GM21423 (cell line): Measurements from ENCODE around the gene VAC14.
A peak's percentile ranks its signal among the peaks of the same experiment; 100 is the strongest.

Source experiments
- ATAC-seq: cut with Tn5 transposase; IDR thresholded peaks from one replicate; pipeline ENCODE4 v1.9.1; 2021; ENCODE audit warnings: mild to moderate bottlenecking, moderate library complexity; ENCODE audit not compliant: unreplicated experiment

VAC14 gene

DNA sequence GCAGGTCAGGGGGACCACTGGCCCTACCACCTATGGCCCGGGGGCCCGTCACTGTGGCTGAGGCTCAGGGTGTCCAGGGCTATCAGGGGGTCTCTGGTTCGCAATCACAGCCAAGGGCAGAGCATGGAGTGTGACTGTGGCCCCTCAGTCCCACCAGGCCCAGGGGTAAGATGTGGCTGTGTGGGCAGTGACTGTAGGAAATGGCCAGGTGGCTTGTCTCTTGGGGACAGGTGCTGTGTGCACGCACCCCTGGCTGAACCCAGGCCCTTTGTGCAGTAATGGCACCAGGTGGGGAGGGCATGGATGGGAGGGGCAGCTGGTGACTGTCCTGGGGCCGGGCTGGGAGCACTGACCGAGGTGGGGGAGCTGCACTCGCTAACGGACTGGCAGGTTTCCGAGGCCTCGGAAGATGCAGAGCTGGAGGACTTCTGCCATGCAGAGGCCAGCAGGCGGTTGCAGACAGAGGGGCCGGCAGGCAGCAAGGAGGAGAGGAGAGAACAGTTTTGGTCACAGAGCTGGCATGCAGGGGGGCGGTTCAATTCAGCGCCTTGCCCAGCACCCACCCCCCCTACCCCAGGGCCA is 135.8 kb downstream of the VAC14 start:
- ATAC-seq: no peak

- ATAC-seq: no peak
Measured at GRCh38 chr16:70664325-70665112, 136.4 kb downstream of the VAC14 start.

DNA sequence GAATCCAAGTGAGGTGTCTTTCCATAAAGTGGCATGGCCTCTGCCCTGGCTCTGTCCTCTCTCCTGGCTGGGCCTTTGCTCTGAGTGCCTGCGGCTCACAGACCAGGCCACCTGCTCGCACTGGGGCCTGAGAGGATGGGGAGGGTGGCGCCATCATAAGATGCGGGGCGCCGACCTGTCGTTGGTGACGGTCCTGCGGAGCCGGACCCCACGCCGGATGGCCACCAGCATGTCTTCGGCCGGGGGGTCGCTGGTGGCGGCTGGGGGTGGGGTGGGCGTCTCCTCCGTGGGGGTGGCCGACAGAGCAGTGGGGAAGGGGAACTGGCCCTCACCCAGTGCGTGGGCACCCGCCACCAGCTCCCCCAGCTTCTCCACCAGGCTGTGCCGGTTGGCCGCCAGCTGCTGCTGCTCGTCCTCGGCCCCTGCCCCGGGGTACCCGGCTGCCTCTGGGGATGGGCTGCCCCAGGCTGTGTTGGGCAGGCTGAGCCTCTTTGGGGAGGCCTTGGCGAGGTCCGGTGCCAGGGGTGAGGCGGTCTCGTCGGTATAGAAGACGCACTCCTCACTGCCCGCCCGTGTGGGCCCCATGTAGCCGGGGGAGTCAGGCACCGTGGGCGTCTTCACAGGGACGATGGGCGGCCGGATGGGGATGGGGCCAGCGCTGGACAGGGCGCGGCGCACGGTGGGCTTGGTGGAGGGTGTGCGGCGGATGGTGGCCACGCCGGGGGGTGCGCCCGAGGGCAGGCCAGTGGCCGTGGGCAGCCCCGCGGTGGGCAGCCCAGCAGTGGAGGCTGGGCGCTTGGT is 137.2 kb downstream of the VAC14 start:
- ATAC-seq: no peak

- no peak for ATAC-seq
Measured at GRCh38 chr16:70662991-70663523, 137.9 kb downstream of the VAC14 start.

DNA sequence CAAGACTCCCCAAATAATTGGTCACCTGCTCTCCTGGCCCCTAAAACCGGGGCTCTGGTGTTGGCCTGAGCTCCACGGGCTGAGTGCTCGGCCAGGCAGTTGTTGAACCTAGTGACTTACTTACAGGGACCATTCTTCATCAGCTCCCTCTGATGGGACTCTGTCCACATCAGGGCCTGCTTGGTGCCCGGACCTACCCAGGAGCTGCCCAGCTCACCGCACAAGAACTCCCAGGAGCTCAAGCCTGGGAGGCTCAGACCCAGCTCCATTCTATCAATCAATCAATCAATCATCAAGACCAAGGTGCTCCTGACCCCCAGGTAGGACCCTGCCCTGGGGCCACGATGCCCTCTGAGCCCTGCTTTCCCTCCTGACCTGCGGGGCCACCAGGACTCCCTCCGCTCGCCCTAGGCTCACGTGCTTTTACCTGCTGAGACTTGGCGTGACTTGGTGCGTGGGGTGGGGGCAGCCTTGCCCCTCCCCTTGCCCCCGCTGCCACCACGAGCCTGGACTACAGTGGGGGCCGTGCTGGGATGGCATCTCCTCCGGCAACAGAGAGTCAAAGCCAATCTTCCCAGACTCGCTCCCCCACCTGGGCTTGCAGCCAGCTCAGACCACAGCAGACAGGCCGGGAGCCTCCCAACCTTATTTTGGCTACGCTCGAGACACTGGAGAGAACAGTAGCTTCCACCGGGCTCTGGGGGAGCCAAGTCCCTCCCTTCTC is 138.9 kb downstream of the VAC14 start:
- no peak for ATAC-seq

GRCh38 chr16:70661534-70661917 is 139.4 kb downstream of the VAC14 start:
- ATAC-seq: no peak

GRCh38 chr16:70660672-70661350 is 140.1 kb downstream of the VAC14 start:
- ATAC-seq: no peak

DNA sequence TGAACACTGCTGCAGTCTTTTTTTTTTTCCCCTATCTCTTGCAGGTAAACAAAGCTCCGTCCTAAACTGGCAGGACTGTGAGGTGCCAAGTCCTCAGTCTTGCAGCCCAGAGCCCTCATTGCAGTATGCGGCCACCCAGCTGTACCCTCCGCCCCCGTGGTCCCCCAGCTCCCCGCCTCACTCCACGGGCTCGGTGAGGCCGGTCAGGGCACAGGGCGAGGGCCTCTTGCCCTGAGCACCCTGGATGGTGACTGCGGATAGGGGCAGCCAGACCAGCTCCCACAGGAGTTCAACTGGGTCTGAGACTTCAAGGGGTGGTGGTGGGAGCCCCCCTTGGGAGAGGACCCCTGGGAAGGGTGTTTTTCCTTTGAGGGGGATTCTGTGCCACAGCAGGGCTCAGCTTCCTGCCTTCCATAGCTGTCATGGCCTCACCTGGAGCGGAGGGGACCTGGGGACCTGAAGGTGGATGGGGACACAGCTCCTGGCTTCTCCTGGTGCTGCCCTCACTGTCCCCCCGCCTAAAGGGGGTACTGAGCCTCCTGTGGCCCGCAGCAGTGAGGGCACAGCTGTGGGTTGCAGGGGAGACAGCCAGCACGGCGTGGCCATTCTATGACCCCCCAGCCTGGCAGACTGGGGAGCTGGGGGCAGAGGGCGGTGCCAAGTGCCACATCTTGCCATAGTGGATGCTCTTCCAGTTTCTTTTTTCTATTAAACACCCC is 140.8 kb downstream of the VAC14 start:
- no peak for ATAC-seq

DNA sequence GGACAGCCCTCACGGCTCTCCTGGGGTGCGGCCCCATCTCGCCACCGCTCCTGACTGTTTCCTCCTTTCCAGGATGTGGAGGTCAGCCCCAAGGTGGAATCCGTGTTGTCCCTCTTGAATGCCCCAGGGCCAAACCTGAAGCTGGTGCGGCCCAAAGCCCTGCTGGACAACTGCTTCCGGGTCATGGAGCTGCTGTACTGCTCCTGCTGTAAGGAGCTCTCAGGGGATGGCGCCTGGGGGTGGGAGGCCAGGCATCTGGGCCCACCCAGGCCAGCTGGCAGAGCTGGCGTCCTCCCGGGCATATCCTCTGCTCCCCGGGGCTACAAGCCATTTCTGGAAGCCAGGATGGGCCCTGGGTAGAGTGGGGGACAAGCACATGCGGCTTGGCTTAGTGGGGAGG is 141.4 kb downstream of the VAC14 start:
- ATAC-seq: no peak

GRCh38 chr16:70658921-70659320 is 142.0 kb downstream of the VAC14 start:
- no peak for ATAC-seq

GRCh38 chr16:70657956-70658355 is 143.0 kb downstream of the VAC14 start:
- no peak for ATAC-seq

- ATAC-seq: no peak
Measured at GRCh38 chr16:70656712-70657263, 144.2 kb downstream of the VAC14 start.

GRCh38 chr16:70656065-70656711 is 144.8 kb downstream of the VAC14 start:
- no peak for ATAC-seq

DNA sequence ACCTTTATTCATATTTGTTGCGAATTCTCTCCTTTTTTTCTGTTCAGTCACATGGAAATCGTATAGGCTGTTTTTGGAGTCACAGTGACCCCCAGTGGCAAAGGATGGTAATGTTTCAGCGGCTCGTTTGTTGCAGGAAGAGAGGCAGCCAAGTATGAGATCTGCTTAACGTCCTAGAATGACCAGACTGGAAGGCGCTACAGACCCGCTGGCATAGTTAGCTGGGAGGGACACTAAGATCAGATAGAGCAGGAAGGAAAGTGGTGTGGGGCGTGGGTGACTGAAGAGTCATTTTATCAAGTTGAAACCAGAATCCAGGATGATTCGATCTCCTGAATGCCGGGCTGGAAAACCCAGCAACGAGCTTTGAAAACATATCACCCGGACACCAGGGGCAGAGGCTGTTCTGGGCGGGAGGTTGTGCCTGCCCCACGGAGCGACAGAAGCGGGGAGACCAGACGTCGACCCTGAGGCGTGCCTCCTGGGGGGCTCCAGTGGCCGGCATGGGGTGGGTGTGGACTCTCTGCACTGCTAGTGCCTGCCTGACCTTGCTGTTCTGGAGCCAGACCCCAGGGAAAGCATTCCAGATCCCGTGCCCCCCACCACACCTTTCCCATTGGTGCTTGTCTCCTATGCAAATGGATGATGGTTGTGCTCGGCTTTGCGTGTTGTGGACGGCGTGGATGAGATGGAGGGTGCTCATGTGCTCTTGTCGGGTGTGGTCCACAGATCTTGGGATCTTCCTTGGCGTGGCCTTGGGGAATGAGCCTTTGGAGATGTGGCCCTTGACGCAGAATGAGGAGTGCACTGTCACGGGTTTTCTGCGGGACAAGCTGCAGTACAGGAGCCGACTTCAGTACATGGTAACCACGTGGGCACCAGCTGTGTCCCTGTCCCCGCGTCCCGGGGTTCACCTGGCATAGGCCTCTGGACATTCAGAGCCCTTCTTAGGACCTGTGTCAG is 146.9 kb downstream of the VAC14 start:
- peak; percentile 65 for ATAC-seq

DNA sequence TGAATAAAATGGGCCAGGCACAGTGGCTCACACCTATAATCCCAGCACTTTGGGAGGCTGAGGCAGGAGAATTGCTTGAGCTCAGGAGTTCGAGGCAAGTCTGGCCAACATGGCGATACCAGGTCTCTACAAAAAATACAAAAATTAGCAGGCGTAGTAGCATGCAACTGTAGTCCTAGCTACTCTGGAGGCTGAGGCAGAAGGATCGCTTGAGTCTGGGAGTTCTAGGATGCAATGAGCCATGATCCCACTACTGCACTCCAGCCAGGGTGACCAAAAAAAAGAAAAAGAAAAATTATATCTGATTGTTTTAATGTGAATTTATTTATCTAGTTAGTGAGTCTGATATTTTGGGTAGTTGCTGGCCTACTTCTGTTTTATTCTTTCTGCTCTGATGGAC is 147.6 kb downstream of the VAC14 start:
- ATAC-seq: no peak

- no peak for ATAC-seq
Measured at GRCh38 chr16:70652322-70652721, 148.6 kb downstream of the VAC14 start.

DNA sequence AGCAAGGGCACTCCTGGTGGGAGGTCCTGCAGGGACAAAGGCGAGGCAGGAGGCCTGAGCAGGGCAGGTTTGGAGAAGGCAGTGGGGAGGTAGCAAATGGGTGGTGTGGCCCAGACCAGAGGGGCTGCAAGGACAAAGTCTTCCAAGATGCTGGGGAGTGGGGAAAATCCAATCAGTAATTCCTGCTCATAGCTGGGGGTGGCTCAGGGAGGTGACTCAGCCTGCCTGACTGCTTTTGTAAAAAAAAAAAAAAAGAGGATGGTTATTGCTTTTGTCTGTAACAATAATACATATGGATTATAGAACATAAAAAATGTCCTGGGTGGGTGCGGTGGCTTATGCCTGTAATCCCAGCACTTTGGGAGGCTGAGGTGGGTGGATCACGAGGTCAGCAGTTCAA is 149.4 kb downstream of the VAC14 start:
- ATAC-seq: no peak

DNA sequence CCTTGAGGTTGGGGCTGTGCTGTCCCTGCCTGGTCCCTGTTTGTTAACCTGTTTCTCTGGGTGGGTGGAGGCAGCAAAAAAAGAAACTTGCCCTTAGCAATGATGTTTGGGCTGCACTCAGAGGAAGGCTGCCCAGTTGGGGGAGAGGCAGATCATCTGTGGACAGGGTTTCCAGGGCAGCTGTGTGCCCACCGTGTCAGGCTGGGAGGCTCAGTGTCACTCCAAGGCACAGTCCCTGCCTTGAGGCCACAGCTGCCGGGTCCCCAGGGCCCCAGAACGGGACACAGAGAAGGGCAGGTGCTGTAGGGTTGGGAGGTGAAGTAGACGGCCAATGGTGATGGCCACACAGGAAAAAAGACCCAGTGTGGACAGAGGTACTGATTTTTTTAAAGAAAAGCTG is 150.7 kb downstream of the VAC14 start:
- ATAC-seq: no peak
